ENCODE data around the gene HK1.

- no peak for TF ChIP-seq POLR2A (IDR thresholded peaks at IDR 0.05)
- TF ChIP-seq, protein P1, sequence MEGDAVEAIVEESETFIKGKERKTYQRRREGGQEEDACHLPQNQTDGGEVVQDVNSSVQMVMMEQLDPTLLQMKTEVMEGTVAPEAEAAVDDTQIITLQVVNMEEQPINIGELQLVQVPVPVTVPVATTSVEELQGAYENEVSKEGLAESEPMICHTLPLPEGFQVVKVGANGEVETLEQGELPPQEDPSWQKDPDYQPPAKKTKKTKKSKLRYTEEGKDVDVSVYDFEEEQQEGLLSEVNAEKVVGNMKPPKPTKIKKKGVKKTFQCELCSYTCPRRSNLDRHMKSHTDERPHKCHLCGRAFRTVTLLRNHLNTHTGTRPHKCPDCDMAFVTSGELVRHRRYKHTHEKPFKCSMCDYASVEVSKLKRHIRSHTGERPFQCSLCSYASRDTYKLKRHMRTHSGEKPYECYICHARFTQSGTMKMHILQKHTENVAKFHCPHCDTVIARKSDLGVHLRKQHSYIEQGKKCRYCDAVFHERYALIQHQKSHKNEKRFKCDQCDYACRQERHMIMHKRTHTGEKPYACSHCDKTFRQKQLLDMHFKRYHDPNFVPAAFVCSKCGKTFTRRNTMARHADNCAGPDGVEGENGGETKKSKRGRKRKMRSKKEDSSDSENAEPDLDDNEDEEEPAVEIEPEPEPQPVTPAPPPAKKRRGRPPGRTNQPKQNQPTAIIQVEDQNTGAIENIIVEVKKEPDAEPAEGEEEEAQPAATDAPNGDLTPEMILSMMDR (IDR thresholded peaks at IDR 0.05): no peak
Observed at GRCh38 chr10:69279110-69279509, 814 bp downstream of the HK1 start.

All from tibial nerve (tissue), 3 donors.